HG03139 (cell line): ENCODE measurements around the gene CADM3.

Experiments
- ATAC-seq: cut with Tn5 transposase; IDR thresholded peaks from one replicate; pipeline ENCODE4 v1.9.1; 2021; ENCODE audit not compliant: unreplicated experiment

Gene CADM3

DNA sequence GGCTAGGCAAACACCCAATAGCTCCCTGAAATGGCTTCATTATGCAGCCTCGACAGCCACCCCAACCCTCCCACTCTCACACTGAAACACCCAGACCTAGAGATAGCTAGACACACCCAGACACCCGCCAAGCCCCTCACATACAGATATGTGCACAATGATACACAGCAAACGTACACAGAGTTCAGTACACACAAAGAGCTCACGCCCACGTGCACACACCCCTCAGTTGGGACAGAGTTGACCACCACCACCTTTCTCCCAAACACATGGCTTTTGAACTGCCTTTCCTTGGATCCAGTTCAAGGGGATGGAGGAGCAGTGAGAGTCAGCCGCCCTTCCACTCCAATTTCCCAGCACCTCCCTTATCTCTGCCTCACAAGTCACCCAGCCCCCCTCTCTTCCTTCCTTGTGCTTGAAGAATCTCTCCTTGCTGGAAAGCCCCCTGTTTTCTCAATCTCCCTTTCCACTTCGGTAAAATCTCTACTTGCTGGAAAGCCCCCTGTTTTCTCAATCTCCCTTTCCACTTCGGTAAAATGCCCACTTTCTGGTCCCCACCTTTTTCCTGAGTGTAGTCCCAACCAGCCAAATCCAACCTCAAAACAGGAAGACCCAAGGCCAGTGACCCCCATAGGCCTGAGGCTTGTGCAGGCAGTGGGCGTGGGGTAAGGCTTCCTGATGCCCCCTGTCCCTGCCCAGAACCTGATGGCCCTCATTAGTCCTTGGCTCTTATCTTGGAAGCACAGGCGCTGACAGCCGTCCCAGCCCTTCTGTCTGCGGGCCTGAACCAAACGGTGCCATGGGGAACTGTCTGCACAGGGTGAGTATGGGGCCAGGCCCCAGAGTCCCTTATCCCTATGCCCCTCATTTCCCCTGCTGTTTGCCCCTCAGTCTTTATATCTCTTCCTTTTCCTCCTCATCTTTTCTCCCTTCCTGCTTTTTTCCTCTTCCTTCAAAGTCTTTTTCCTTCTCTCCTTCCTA, 33.0 kb downstream of the CADM3 start, which contains the start of gene ACKR1:
TSS of gene ACKR1 (plus strand) at position 715 of the 981 bp plus-strand sequence. CDS start at position 800, 85 bp downstream.
- no peak for ATAC-seq

DNA sequence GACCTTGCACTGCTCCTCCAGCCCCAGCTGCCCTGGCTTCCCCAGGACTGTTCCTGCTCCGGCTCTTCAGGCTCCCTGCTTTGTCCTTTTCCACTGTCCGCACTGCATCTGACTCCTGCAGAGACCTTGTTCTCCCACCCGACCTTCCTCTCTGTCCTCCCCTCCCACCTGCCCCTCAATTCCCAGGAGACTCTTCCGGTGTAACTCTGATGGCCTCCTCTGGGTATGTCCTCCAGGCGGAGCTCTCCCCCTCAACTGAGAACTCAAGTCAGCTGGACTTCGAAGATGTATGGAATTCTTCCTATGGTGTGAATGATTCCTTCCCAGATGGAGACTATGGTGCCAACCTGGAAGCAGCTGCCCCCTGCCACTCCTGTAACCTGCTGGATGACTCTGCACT, 33.8 kb downstream of the CADM3 start:
- ATAC-seq = no peak

DNA sequence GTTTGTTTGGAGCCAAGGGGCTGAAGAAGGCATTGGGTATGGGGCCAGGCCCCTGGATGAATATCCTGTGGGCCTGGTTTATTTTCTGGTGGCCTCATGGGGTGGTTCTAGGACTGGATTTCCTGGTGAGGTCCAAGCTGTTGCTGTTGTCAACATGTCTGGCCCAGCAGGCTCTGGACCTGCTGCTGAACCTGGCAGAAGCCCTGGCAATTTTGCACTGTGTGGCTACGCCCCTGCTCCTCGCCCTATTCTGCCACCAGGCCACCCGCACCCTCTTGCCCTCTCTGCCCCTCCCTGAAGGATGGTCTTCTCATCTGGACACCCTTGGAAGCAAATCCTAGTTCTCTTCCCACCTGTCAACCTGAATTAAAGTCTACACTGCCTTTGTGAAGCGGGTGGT, 34.7 kb downstream of the CADM3 start:
- ATAC-seq = no peak

DNA sequence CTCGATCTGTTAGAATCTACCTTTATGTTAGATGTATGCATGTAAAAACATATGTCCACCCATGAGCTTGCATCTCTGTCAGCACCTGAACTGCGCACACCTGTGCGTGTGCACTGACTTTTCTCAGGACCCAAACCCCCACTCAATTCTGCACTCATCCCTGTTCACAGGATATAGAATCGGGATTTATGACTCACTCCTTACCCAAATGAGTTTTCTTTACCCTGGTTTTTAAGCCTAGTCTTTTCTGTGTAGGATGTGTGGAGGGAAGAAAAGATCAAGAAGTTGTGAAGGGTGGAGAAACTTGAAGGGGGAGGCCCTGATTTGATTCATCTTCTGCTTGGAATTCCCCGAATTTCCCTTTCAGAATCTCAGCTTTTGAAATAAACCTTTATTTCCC, 35.7 kb downstream of the CADM3 start:
- no peak for ATAC-seq

DNA sequence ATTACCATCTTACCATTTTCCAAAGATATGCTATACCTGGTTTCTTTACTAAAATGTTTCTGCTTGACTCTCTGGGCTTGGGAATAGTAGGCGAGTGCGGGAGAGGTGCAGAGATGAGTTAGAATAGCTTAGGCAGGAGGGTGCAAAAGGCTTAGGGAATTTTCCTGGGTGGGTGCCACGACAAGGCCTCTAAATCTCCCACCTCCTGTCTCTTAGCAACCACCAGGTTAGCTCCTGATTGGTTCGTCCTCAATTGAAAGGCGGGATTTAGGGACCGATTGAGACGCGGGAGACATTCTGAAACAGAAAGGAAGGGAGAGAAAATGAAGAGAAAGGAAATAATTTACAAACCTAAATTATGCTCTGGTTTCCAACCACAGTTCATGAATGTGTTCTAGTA, 36.4 kb downstream of the CADM3 start:
- ATAC-seq = no peak

DNA sequence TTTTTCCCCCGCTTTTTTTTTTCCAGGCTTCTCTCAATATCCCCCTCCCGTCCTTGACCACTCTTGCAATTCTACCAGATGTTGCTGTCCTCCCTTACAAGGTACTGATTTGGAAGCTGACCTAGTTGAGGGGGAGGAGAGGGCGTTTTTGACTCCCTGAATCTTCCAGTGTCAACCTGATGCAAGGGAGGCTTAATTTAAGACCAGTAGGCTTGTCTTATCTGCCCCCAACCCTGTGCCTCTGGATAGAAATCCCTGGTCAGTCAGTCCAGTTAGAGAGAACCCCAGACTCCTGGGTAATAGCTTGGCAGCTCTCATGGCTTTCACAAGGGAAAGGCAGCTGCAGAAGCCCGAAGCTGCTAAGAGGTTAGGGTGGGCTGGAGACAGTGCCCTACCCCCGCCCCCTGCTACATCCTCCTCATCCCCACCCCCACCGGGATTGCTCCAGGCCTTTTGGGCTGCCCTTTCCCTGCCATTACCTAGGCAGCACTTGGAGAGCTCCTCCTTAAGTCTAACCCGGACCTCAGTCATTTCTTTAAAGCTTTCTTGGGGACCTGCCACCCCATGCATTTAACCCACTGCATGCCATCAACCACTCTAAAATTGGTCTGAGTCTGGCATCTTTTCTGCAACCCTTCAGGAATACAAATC, 36.9 kb downstream of the CADM3 start:
- ATAC-seq = no peak

DNA sequence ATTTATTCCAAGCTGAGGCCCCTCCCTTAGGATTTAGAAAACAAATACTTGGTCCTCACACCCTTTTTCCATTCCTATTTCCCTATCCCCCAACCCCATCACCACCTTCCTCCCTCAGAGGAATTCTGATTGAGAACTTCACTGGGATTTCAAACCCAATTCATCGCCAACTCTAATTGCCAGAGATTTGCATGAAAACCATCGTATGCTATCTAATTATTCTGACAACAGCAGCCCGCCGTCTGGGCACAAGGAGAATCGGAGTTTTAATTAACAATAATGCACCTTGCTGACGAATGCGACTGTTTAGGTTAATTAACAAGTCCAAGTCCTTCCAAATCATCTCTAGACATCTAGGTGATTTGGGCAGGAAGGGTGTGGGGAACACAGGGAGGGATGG, 37.6 kb downstream of the CADM3 start:
- ATAC-seq = no peak

DNA sequence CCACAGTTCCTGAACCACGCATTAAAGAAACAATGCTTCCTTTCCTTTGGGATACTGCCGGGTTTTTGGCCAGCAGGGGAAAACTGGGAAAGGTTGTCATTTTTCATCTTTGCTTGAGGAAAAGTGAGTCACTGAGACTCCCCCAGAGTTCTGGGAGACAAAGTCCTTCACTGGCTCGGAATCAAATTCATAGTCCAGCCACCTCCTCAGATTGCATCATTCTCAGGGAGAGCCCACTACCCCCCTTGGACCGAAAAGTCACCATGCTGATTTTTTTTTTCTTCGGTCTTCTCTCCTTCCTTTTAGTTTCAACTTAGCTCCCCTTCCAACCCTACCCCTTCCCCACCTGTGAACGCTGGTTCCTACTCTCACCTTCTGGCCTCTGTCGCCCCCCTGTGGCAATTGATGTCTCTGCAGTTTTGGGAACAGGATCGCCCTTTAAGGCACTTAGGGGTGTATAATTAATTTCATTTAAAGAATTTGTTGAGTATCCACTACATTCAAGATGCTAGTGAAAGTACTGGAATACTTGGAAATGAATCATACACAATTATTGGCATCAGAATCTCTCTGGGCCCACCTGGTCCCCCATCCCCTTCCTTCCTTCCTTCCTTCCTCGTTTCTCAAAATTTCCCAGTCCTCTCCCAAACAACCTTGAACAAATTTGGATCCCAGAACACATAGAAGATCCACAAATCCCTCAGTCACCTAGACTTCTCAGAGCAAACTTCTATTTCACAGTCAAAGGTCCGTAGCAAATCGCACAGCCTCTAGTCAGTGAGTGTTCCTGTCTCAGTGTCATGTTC, 40.1 kb downstream of the CADM3 start:
- no peak for ATAC-seq

DNA sequence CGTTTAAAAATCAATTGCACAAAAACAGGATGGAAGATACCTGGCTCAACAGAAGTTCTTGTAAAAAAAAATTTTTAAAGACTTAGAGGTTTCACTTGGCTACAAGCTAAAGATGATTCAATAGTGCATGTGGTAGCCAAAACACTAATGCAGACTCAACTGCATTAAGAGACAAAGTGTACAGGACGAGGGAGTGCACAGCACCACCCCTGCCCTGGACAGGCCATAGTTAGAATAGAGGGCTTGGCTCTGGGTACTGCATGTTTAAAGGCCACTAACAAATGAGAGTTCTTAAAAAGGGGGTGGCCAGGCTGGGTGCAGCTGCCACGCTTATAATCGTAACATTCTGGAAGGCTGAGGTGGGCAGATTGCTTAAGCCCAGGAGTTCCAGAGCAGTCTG, 41.2 kb downstream of the CADM3 start:
- no peak for ATAC-seq

DNA sequence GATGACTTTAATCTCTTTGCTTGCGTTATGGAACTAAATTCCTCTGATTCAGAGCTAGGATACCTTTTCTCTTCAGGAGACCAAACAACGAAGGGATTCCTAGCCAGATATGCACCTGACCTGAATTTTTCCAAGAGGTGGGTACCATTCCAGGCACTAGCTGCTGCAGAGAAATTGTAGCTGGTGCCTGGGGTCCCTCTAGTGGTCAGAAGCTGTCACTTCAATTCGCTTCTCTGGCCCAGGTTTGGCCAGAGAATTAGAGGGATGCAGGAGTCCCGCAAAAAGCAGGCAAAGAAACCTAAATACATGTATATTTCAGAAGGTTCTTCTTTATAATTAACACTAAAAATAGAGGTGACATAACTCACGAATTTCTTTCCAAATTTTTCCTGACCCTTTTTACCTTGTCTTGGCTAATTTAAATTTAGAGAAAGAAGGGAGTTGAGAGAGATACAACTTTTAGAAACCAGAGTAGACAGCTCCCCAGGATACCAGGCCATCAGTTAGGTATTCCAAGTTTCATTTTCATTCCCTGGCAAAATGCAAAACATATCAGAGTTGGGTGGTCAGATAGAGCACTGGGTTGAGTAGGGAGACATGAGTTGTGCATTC, 42.8 kb downstream of the CADM3 start:
- ATAC-seq = no peak

DNA sequence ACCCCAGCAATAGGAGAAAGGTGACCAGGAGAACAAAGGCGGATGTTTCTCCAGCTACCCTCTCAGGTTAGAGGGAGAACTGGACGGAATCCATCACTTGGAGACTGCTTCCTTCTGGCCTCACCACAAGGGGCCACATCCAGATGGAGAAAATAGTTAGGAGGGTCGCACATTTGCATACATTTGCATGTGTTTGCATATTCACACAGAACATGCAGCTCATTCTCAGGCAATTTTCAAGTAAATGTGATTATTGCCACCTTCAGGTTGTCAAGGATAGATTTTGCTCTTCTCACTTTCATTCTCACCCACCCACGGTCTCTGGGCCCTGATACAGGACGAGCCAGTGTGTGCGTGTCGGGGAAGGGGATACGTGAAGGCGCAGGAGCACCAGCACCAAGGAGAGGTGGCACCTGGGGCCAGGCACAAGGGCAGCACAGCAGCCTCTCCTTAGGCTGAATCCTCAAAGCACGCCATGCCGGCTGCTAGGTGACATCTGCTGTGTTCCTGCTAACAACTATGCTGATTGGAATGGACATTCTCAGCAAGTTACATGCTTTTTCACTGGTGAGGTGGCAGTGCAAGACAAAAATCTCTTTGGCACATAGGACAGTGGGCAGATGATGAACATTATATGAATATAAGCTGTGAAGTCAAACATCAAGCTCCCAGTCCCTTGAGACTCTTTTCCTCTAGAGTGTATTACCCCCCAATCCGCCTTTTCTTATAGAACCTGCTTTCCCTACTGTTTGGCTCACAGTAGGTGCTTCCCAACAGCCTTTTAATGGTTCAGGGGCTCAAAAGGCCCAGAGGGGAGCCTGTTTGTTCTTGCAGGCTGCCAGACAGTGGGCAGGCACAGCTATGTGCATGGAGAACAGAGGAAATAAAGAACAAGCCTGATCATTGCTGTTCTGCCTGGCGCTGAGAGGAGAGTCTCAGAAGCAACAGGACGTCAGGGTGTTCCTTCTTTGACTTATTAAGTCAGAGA, 47.5 kb downstream of the CADM3 start:
- no peak for ATAC-seq

DNA sequence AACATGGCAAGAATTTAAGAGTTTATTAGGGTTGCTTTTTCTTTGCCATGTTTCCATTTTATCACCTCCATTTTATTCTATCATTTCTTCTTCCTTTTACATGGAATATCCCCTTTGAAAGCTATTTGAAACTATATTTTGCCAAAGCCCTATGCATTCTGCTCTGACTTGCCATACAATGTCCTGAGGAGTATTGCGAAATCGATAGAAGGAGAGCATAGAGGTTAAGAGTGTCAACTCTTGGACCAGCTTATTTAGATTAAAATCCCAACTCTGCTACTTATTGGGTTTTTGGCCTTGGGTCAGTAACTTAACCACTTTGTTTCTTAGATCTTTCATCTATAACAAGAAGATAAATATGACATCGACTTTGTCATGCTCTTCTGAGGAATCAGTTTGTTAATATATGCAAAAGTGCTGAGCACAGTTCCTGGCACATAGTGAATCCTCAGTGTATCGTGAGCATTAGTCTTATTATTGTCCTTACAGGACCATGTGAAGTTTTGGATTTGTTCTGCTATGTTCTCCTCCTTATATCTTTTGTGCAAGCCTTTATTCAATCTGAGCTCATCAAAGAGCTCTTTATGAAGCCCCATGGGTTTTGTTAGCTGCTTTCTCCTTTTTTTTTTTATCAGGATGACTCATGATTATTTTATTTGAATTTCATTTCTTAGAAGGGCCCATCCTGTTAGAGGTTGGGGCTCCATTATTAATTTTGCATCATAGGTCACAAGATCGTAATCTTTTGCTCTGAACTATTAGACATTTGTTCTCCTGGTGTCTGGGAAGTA, 50.9 kb downstream of the CADM3 start:
- ATAC-seq = no peak

DNA sequence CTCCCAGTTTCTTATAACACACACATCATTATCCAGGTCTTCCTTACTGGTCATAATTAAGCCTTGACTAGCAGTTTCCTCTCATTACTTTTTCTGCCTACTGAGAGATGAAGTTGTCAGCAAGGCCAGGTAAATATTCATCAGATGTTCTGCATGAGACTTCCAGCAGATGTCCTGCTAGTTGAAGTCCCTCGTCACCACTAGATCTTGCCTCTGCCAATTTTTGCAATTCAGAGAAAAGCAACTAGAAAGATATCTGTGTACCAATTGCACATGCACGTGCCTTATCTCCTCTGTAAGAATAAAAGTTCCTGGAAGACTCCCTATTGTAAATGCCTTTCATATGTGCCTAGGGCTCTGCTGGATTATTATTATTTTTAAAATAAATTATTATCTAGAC, 51.6 kb downstream of the CADM3 start:
- ATAC-seq = no peak

DNA sequence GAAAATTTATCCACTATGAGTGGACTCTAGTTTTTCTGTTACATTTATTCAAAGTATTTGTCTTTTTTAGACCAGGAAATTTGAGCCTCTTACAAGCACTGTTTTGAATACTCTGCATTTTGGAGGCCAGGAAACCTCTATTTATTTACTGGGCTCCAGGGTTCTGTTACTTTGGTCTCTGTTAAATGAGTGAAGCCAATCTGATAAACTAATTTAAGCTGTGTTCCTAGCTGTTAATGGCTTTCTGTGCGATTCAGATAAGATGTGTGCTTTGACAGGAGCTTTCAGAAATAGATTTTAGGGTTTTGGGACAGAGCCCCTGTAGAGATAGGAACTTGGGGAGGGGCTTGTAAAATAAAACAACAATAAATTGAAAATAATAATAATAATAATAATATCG, 57.1 kb downstream of the CADM3 start:
- no peak for ATAC-seq

DNA sequence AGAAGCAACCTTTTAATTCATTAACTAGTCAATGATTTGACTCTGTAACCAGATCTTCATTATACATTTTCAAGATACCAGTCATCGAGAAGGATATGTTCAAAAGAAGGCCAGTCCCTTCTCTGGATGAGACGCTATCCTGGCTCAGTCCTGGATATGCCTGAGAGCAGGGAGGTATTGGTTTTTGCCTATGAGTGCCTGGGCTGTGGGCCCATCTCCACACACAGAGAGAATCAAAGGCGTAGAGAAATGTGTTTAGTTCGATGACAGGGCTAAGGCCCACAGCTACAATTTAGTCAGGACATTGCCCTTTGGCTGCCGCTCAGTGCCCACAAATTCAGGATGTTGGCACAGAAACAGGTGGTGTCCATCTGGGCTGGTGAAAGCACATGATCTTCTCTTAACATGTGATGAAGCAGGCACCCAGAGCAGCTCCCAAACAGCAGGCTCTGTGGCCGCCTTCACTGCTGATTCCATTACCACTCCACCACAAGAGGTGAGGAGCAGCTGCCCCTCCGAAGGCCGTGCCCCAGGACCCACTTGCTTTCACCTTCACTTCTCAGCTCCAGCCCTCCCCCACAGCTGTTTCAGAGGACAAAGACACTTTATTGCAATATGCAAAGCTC, 58.0 kb downstream of the CADM3 start:
- no peak for ATAC-seq

DNA sequence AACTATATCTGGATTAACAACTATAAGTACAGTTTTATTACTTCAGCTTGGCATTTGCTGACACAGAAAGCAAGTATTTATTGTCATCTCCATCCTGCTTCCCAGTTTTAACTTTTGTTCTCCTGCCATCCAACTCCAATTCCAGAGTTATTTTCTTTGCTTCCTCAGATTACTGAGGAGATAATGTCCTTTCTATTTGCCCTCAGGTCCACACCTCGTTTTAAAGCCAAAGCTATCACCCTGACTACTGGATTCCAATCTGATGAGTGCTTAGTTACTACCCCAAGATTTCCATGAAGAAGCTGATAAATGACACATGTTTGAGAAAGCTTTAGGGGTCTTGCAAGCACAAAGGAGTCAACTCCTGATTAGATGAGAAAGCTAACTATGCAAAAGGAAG, 58.5 kb downstream of the CADM3 start:
- ATAC-seq = no peak

DNA sequence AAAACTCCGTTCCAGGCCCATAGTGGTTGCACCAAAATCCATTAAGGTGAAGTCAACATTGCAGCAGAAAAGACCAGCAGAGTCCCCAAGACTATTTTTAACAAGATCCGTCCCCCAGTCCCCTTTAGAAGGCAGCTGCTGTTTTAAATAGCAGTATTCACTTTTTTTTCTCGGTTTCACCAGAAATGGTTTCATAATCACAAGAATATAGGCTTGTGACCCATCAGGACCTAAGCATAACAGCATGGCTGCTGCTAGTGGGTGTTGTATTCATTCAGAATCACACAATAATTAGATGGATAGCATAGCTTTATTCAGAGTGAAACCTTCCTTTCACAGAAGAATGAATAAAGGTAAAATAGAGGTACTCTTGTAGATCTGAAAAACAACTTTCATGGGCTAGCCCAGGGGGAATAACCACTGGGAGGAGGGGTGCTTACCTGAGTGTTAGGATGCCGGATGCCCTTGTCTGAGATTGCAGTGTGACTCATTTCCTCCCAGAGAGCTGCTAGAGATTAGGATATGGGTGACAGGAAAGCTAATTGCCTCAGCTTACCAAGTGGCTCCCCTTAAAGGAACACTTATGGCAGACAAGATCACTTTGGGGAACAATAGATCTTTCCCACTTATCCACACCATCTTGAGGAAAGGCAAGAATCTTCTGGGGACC, 68.3 kb downstream of the CADM3 start:
- ATAC-seq = no peak

DNA sequence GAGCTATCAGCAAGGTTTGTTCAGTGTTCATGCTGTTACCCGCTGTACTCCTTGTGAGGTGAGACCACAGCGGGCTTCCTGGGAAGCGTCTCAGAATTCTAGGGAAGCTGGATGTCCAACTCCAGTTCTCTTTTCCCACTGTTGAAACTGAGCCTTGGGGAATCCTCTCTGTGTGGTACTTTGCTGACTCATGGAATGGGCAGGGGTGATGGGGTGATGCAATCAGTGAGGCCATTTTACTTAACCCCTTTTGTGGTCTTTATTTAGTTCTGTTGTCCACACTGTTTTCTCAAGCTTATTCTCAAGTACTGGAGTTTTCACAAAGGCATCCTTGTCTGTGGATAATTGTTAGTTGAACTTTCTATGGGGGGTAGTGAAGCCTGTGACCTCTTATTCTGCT, 75.9 kb downstream of the CADM3 start:
- ATAC-seq = no peak
